MM.1S (cell line): ENCODE measurements around the gene GFPT2.

ENCODE experiments used
- EZH2 ChIP-seq: fragments of 300-600 bp; sonication (generic); optimal IDR thresholded peaks from 2 replicates; pipeline ENCODE3; 2017; ENCODE audit warnings: low read depth, mild to moderate bottlenecking, antibody characterized with exemption, low read length, mixed read lengths
- TF ChIP-seq, protein P1 (sequence below): fragments of 300-600 bp; sonication (generic); IDR thresholded peaks from 2 replicates; pipeline ENCODE4 v1.5.1; 2016; ENCODE audit warnings: antibody characterized with exemption, low read length, mixed read lengths

GRCh38 chr5:180259260-180259611, 93.9 kb downstream of the GFPT2 start:
- TF ChIP-seq, protein P1, sequence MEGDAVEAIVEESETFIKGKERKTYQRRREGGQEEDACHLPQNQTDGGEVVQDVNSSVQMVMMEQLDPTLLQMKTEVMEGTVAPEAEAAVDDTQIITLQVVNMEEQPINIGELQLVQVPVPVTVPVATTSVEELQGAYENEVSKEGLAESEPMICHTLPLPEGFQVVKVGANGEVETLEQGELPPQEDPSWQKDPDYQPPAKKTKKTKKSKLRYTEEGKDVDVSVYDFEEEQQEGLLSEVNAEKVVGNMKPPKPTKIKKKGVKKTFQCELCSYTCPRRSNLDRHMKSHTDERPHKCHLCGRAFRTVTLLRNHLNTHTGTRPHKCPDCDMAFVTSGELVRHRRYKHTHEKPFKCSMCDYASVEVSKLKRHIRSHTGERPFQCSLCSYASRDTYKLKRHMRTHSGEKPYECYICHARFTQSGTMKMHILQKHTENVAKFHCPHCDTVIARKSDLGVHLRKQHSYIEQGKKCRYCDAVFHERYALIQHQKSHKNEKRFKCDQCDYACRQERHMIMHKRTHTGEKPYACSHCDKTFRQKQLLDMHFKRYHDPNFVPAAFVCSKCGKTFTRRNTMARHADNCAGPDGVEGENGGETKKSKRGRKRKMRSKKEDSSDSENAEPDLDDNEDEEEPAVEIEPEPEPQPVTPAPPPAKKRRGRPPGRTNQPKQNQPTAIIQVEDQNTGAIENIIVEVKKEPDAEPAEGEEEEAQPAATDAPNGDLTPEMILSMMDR = no peak
- TF ChIP-seq EZH2 = no peak
